Left ventricle myocardium inferior (tissue), 1 donor: ENCODE data around the gene SLC26A4. TPM values are rescaled to one million over a fixed set of nuclear protein-coding genes. Genes with fewer than 3 reads are reported as not detected.

Experiments used
- DNase-seq: peaks from one replicate; pipeline ENCODE4 v3.0.0-alpha.2; 2020
- H3K27ac ChIP-seq: fragments of 200-600 bp; replicated peaks from 2 replicates; pipeline ENCODE4 v1.8.0; 2021
- H3K27me3 ChIP-seq: fragments of 200-600 bp; 2 replicates; pipeline ENCODE4 v1.8.0; 2021; ENCODE audit warnings: low read depth
- H3K36me3 ChIP-seq: fragments of 200-600 bp; 2 replicates; pipeline ENCODE4 v1.8.0; 2021
- H3K4me1 ChIP-seq: fragments of 200-600 bp; 2 replicates; pipeline ENCODE4 v1.8.0; 2021
- H3K4me3 ChIP-seq: fragments of 200-600 bp; 2 replicates; pipeline ENCODE4 v1.8.0; 2021; ENCODE audit warnings: mild to moderate bottlenecking, moderate library complexity
- H3K9me3 ChIP-seq: fragments of 200-600 bp; replicated peaks from 2 replicates; pipeline ENCODE4 v1.8.0; 2021
- intact Hi-C: fragments of 100-400 bp; cut with micrococcal nuclease; formaldehyde crosslinking; loops from one replicate; pipeline ENCODE4 v1.11.0; 2022
- total RNA-seq: library from RNA; stranded (reverse); fragmentation: NEBNext Ultra II Directional; extraction: Animal tissue kit (Norgen Biotek cat#: 25700); gene quantifications from one replicate; pipeline ENCODE4 v1.2.1, GENCODE V29; 2021
- TF ChIP-seq, protein P1 (sequence below): fragments of 200-600 bp; IDR thresholded peaks from 2 replicates; pipeline ENCODE4 v1.8.0; 2021; ENCODE audit warnings: antibody characterized with exemption, mild to moderate bottlenecking, borderline replicate concordance
- donor health status: DM: no; HTN: yes; CAD: no; lungs with severe emphysema.

SLC26A4 gene
- total RNA-seq, 1 donor from 2014 or later: 0.41 TPM

DNA sequence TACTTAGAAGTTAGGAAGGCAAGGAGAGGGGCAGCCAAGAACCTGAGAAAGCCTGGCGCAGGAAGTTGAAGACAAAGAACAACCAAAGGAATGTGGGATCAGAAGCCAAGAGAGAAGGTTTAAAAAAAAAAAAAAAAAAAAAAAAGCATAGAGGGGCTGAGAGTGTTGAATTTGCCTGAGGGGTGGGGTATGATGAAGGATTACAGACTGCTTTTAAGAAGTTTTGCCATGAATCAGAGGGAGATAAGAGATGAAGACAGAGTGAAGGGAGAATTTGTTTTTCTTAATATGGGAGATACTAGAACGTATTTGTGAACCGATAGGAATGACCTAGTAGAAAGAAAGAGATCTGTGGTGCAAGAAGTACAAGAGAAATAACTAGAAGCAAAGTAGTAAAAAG is 6.7 kb downstream of the SLC26A4 start:
- TF ChIP-seq, protein P1, sequence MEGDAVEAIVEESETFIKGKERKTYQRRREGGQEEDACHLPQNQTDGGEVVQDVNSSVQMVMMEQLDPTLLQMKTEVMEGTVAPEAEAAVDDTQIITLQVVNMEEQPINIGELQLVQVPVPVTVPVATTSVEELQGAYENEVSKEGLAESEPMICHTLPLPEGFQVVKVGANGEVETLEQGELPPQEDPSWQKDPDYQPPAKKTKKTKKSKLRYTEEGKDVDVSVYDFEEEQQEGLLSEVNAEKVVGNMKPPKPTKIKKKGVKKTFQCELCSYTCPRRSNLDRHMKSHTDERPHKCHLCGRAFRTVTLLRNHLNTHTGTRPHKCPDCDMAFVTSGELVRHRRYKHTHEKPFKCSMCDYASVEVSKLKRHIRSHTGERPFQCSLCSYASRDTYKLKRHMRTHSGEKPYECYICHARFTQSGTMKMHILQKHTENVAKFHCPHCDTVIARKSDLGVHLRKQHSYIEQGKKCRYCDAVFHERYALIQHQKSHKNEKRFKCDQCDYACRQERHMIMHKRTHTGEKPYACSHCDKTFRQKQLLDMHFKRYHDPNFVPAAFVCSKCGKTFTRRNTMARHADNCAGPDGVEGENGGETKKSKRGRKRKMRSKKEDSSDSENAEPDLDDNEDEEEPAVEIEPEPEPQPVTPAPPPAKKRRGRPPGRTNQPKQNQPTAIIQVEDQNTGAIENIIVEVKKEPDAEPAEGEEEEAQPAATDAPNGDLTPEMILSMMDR: no peak
- H3K4me3 ChIP-seq: no peak overlapping the region
- H3K27ac ChIP-seq: no peak overlapping the region
- H3K36me3 ChIP-seq: no peaks in the 10 kb centered on the region
- DNase-seq: no peak
- H3K4me1 ChIP-seq: no peaks in the 10 kb centered on the region
- intact Hi-C loops: no loop called here
- no peaks in the 10 kb centered on the region for H3K9me3 ChIP-seq
- peaks cover 4% of the 10 kb centered on the region for H3K27me3 ChIP-seq

DNA sequence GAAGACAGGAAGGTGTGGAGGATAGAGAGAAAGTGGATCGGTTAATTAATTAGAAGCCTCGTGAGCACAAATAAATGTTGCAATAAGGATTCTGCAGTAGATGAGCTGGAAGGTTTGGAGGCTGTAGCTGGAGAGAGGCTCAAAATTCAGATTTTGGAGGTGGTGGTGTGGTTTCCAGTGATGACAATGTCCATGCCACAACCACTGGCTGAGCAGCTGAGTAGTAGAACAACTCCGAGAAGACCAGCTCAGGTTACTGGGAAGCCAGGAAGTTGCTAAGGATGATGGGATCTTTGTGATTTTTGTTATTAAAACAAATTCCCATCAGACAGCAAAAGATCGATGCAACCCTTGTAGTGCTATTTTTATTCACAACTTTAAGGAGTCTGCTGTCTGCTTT is 7.7 kb downstream of the SLC26A4 start:
- DNase-seq: no peak
- no peak overlapping the region for H3K4me3 ChIP-seq
- TF ChIP-seq, protein P1: no peak
- H3K9me3 ChIP-seq: no peaks in the 10 kb centered on the region
- H3K36me3 ChIP-seq: no peaks in the 10 kb centered on the region
- H3K4me1 ChIP-seq: no peaks in the 10 kb centered on the region
- H3K27ac ChIP-seq: no peak overlapping the region
- H3K27me3 ChIP-seq: peaks cover 4% of the 10 kb centered on the region
- intact Hi-C loops: no loop called here

DNA sequence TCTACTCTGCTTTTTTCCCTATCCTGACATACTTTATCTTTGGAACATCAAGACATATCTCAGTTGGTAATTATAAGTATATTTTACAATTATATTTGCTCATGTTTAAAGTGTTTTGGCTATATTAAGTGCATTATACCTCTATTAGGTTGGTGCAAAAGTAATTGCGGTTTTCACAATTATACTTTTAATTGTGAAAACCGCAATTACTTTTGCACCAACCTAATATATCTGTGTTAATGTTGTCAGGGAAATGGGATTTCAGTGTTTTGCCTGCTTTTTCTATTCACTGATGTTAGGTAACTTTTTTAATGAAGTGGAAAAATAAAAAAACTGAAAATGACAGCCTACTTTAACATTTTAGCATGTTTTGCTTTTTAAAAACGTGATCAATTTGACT is 11.6 kb downstream of the SLC26A4 start:
- H3K36me3 ChIP-seq: no peaks in the 10 kb centered on the region
- intact Hi-C loops: no loop called here
- TF ChIP-seq, protein P1: no peak
- no peak for DNase-seq
- no peaks in the 10 kb centered on the region for H3K9me3 ChIP-seq
- H3K27me3 ChIP-seq: no peaks in the 10 kb centered on the region
- H3K4me3 ChIP-seq: no peak overlapping the region
- no peaks in the 10 kb centered on the region for H3K4me1 ChIP-seq
- H3K27ac ChIP-seq: no peak overlapping the region

DNA sequence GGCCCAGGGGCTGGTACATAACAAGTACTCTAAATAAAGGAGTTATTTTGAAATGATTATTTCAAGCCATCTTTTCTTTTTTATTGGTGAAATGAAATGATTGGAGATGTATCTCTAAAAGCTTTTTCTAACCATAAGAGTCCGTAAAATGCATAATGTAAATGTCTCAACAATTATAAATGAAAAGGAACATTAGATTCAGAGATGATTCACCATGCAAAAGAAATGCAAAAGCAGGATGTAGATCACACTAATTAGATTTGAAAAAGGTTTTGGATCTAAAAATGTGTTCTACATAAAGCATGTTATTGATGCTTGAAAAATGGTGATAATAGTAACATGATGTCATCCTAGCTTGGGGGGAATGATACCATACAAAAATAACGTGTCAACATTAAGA is 15.6 kb downstream of the SLC26A4 start:
- TF ChIP-seq, protein P1: no peak
- Histone ChIP-seq H3K9me3 (no peaks in the 10 kb centered on the region), H3K36me3 (no peaks in the 10 kb centered on the region), H3K27ac (no peak overlapping the region), H3K4me1 (no peaks in the 10 kb centered on the region), H3K4me3 (no peak overlapping the region), H3K27me3 (no peaks in the 10 kb centered on the region)
- no peak for DNase-seq
- intact Hi-C loops: no loop called here

DNA sequence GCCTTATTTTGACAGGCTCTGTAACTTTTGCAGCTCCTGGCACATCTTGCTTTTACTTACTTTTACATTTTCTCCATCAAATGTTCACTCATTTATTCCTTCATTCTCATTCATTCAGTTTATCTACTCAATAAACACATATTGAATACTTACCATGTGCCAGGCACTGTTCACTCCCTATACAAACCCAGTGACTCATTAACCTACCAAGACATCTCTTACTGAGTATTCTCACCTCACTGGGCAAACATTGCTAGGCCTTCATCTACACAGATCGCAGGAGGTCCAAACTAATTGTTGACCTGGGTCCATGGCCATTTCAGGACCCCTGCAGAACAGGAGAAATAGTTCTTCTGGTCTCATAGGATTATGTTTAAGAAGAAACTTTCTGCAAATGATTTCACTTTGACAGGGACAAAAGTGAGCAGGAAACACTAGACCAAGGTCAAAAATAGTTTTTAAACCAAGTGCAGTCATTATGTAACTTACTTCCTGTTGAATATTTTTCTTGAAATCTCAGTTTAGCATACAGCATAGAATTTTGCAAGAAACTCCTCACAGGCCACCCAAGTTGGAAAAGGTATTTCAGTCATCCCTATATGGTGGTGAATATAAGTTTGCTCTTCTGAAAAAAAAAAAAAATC is 17.6 kb downstream of the SLC26A4 start:
- H3K36me3 ChIP-seq: no peaks in the 10 kb centered on the region
- DNase-seq: no peak
- no peaks in the 10 kb centered on the region for H3K4me1 ChIP-seq
- H3K27me3 ChIP-seq: no peaks in the 10 kb centered on the region
- TF ChIP-seq, protein P1: no peak
- intact Hi-C loops: no loop called here
- no peak overlapping the region for H3K4me3 ChIP-seq
- no peaks in the 10 kb centered on the region for H3K9me3 ChIP-seq
- H3K27ac ChIP-seq: no peak overlapping the region
